ENCODE measurements around the gene SIRT4. TPM values are rescaled to one million over a fixed set of nuclear protein-coding genes. Genes with fewer than 3 reads are reported as not detected.

SIRT4 gene
- total RNA-seq, 6 experiments from 2014 or later: 0.56 to 4.1 (median 3.0) TPM

GRCh38 chr12:120353136-120353535 lies 51.0 kb downstream of the SIRT4 start:
- intact Hi-C loops (cut with DNase I): no loop called here
- no CpG with 5 or more reads among the region's 6 CpGs for WGBS (ENCODE audit: insufficient coverage, low coverage, low lambda C conversion rate, missing lambda C conversion rate)

GRCh38 chr12:120353556-120354317 lies 51.6 kb downstream of the SIRT4 start:
- H3K4me1 ChIP-seq: peaks cover 0 to 17% (median 6%) of the 10 kb centered on the region in 4 donors
- no peaks in the 10 kb centered on the region for H3K9me3 ChIP-seq
- TF ChIP-seq POLR2A (IDR thresholded peaks at IDR 0.05): no peak
- no peak for TF ChIP-seq CTCF (IDR thresholded peaks at IDR 0.05)
- no peak overlapping the region for H3K4me3 ChIP-seq
- intact Hi-C loops (cut with DNase I): no loop called here
- no peaks in the 10 kb centered on the region for H3K36me3 ChIP-seq
- DNase-seq (no peak), ATAC-seq (no peak)
- no peaks in the 10 kb centered on the region for H3K27me3 ChIP-seq
- 90% methylated on average over 2 of the region's 4 CpGs for WGBS (ENCODE audit: insufficient coverage, low coverage, low lambda C conversion rate, missing lambda C conversion rate)
- H3K27ac ChIP-seq: no peak overlapping the region

More at GRCh38 chr12:120353136-120353535, 51.0 kb downstream of the SIRT4 start:
- Histone ChIP-seq H3K4me1 (peaks cover 0 to 17% (median 6%) of the 10 kb centered on the region in 4 donors), H3K4me3 (no peak overlapping the region), H3K27me3 (no peaks in the 10 kb centered on the region), H3K27ac (no peak overlapping the region), H3K9me3 (no peaks in the 10 kb centered on the region), H3K36me3 (no peaks in the 10 kb centered on the region)
- ATAC-seq (no peak), DNase-seq (no peak)
- TF ChIP-seq POLR2A (IDR thresholded peaks at IDR 0.05): no peak

GRCh38 chr12:120356567-120357030 lies 54.5 kb downstream of the SIRT4 start:
- intact Hi-C loops (cut with DNase I): loop anchor here in 1 of 2 donors (5.0 kb wide), 1 partner anchor 76 kb away; no protein-coding TSS in a partner anchor
- no peak overlapping the region for H3K27ac ChIP-seq
- WGBS (ENCODE audit: insufficient coverage, low coverage, low lambda C conversion rate, missing lambda C conversion rate): 33% methylated on average over 3 of the region's 13 CpGs
- no peaks in the 10 kb centered on the region for H3K27me3 ChIP-seq
- DNase-seq (peak; percentile 70 to 78 (median 77)), ATAC-seq (peak; percentile 91 to 98 (median 96))
- H3K36me3 ChIP-seq: no peaks in the 10 kb centered on the region
- TF ChIP-seq CTCF (IDR thresholded peaks at IDR 0.05) (peak; percentile 80 to 89 (median 88)), POLR2A (IDR thresholded peaks at IDR 0.05) (no peak)
- no peak overlapping the region for H3K4me3 ChIP-seq
- H3K4me1 ChIP-seq: no peaks in the 10 kb centered on the region
- H3K9me3 ChIP-seq: no peaks in the 10 kb centered on the region

- no peak for DNase-seq
- intact Hi-C loops (cut with DNase I): loop anchor here in 1 of 2 donors (5.0 kb wide), 1 partner anchor 75 kb away; no protein-coding TSS in a partner anchor
- no peak for ATAC-seq
- no peaks in the 10 kb centered on the region for H3K27me3 ChIP-seq
- TF ChIP-seq POLR2A (IDR thresholded peaks at IDR 0.05) (no peak), CTCF (IDR thresholded peaks at IDR 0.05) (no peak)
- no peaks in the 10 kb centered on the region for H3K36me3 ChIP-seq
- no peak overlapping the region for H3K27ac ChIP-seq
- no peak overlapping the region for H3K4me3 ChIP-seq
- H3K4me1 ChIP-seq: no peaks in the 10 kb centered on the region
- WGBS (ENCODE audit: insufficient coverage, low coverage, low lambda C conversion rate, missing lambda C conversion rate): 53% methylated on average over 2 of the region's 5 CpGs
- H3K9me3 ChIP-seq: no peaks in the 10 kb centered on the region
Observed at GRCh38 chr12:120357104-120357503, 55.0 kb downstream of the SIRT4 start.
